A549 (cell line): Measurements from ENCODE around the gene NME3.

Experiments
- CTCF ChIP-seq: fragments of >200 bp; sonication (Bioruptor Twin); formaldehyde crosslinking; IDR thresholded peaks from 3 replicates; pipeline ENCODE4 v1.5.1; 2016
- GATA3 ChIP-seq: IDR thresholded peaks from 2 replicates; pipeline ENCODE4 v1.6.1; 2012; ENCODE audit warnings: borderline replicate concordance
- HMGXB4 ChIP-seq: fragments of 250-450 bp; sonication (Bioruptor Pico); IDR thresholded peaks from 2 replicates; pipeline ENCODE4 v1.5.0; 2021; ENCODE audit warnings: mild to moderate bottlenecking, moderate library complexity, borderline replicate concordance
- KDM1A ChIP-seq: fragments of 200-600 bp; sonication (generic); IDR thresholded peaks from 2 replicates; pipeline ENCODE4 v1.6.1; 2016; ENCODE audit warnings: low read depth, mild to moderate bottlenecking
- NFE2L2 ChIP-seq: fragments of 150-350 bp; conservative IDR thresholded peaks from 2 replicates; pipeline ENCODE4 v1.6.1; 2014; ENCODE audit warnings: low read length
- POLR2A ChIP-seq: IDR thresholded peaks from 2 replicates; pipeline ENCODE4 v1.6.1; 2012; ENCODE audit warnings: mild to moderate bottlenecking, low read length

GRCh38 chr16:1807626-1808025, 36.3 kb upstream of the NME3 start:
- TF ChIP-seq CTCF (no peak), POLR2A (no peak), NFE2L2 (no peak), KDM1A (no peak), HMGXB4 (no peak), GATA3 (no peak)
